ENCODE measurements around the gene R3HDM2.
"Not testable (repeated sequence)": the region's sequence is repeated elsewhere in the genome, so short reads cannot be mapped to it uniquely, and the experiment has no call there.

R3HDM2 gene

GRCh38 chr12:57320639-57321038 is 110.2 kb downstream of the R3HDM2 start:
- no peak for DNase-seq

DNA sequence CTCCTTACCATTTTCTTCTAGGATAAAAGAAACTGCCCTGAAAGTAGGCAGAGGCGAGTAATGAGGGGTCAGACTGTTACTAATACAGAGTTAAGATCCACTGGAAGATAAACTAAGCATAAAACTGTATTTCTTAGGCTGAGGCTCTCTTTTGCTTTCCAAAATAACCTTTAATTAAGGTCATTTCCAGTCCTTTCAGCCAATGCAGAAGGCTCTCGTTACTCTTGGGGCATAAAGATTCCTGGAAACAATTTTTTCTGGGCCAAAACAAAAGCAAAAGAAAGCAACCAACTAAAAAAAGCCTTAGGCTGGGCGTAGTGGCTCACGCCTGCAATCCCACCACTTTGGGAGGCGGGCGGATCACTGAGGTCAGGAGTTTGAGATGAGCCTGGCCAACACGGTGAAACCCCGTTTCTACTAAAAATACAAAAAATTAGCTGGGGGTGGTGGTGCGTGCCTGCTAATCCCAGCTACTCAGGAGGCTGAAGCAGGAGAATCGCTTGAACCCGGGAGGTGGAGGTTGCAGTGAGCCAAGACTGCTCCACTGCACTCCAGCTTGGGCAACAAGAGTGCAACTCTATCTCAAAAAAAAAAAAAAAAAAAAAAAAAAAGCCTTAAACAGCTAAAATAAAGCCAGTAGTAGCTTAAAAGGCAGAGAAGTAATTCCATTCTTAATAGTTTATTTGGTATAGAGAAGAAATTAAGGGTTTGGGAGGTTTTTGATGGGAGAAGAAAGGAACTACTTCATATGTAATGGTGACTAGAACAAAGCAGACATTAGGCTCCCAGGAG is 111.0 kb downstream of the R3HDM2 start:
- DNase-seq, result no peak

- no peak for DNase-seq
These were observed 115.2 kb downstream of the R3HDM2 start for GRCh38 chr12:57315681-57316080.

DNA sequence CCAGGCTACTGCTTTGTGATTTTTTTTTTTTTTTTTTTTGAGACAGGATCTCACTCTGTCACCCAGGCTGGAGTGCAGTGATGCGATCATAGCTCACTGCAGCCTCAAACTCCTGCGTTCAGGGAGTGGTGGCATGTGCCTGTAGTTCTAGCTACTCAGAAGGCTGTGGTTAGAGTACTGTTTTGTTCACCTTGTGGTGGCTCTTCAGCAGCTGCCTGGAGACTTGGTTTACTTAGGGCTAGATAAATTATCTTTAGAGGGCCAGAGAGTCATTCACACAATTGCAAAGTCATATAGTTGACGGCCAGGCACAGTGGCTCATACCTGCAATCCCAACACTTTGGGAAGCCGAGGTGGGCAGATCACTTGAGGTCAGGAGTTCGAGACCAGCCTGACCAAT is 118.6 kb downstream of the R3HDM2 start:
- DNase-seq, result not testable (repeated sequence)

- peak; percentile 50 for DNase-seq
These were observed 121.4 kb downstream of the R3HDM2 start for GRCh38 chr12:57309420-57309819.

- no peak for DNase-seq
These were observed 129.8 kb downstream of the R3HDM2 start for GRCh38 chr12:57300961-57301584.

- peak; percentile 32 for DNase-seq
These were observed 131.3 kb downstream of the R3HDM2 start for GRCh38 chr12:57299514-57300016.

GRCh38 chr12:57296291-57296690 is 134.6 kb downstream of the R3HDM2 start:
- DNase-seq, result no peak

GRCh38 chr12:57282073-57282472 is 148.8 kb downstream of the R3HDM2 start:
- DNase-seq, result not testable (repeated sequence)

DNA sequence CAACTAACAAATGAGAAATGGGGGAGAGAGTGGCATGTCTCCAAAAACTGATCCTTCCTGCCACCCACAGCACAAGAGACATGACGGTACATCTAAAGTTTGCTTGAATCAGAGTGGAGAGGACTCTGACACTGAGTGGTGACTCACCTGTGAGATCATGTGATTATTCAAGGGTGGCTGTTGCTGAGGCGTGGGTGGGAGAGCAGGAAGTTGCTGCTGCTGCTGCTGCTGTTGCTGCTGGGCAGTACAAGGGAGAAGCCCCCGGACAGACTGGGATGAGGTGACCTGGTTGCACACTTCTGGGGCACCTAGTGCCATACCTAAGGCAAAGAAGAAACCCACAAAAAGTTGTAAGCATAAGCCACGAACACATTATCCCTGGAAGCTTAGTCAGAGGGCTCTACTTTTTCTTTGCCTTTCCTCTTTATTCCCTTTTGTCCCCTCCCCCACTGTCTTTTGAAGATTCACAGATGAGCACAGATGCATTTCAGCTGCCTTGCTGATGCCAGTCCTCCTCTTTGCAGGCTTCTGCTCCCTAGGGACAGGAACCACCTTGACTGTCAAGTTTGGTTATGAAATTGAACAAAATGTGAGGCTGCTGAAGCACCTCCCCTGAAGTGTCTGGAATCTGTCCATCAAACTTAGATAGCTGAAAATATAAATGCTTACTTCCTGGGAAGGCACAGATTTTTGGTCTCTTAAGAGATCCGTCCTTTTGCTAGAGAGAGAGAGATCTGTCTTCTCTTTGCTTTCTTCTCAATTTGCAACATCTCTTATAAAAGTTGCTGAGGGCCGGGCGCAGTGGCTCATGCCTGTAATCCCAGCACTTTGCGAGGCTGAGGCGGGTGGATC is 150.4 kb downstream of the R3HDM2 start:
- DNase-seq, result peak; percentile 96

GRCh38 chr12:57278465-57279381 is 152.1 kb downstream of the R3HDM2 start:
- no peak for DNase-seq

- no peak for DNase-seq
These were observed 153.8 kb downstream of the R3HDM2 start for GRCh38 chr12:57276935-57277563.

GRCh38 chr12:57276233-57276632 is 154.6 kb downstream of the R3HDM2 start:
- not testable (repeated sequence) for DNase-seq

DNA sequence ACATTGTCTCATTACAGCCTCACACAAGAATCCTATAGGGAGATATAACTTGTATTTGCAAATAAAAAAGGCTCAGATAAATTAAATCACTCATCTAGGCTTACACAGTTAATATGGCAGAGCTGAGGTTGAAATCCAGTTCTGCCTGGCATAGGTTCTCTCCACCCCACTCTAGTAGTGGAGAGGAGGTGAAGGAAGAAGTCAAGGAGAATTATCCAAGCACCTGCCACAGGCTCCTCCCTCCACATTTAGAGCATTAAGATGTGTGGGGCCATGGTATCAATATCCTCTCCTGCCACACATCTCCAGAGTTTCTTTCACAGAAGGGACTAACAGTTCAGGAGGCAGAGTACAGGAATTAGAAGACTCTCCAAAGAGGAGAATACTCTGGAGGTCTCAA is 157.3 kb downstream of the R3HDM2 start:
- DNase-seq, result no peak

GRCh38 chr12:57272337-57273151 is 158.3 kb downstream of the R3HDM2 start:
- peak; percentile 49 for DNase-seq

- DNase-seq, result no peak
These were observed 159.8 kb downstream of the R3HDM2 start for GRCh38 chr12:57270966-57271470.

GRCh38 chr12:57268264-57268663 is 162.6 kb downstream of the R3HDM2 start:
- DNase-seq, result peak; percentile 42

- DNase-seq, result no peak
These were observed 164.2 kb downstream of the R3HDM2 start for GRCh38 chr12:57266681-57267080.

GRCh38 chr12:57263096-57263495 is 167.7 kb downstream of the R3HDM2 start:
- DNase-seq, result no peak

GRCh38 chr12:57262126-57262822 is 168.6 kb downstream of the R3HDM2 start:
- DNase-seq, result no peak
